ENCODE results near the gene FSHB.

DNA sequence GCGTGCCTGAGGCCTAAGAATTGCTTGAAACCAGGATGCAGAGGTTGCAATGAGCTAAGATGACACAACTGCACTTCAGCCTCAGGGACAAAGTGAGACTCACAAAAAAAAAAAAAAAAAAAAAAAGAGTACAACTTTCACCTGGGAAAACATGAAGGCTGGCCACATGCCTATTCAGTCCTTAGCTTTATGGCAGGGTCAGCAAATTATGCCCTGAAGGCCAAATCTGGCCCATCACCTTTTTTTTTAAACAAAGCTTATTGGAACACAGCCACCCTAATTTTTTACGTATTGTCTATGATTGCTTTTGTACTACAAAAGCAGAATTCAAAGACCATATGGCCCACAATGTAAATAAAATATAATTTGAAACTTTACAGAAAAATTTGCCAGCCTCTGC lies 8.2 kb downstream of the FSHB start:
- TF ChIP-seq, protein P1, sequence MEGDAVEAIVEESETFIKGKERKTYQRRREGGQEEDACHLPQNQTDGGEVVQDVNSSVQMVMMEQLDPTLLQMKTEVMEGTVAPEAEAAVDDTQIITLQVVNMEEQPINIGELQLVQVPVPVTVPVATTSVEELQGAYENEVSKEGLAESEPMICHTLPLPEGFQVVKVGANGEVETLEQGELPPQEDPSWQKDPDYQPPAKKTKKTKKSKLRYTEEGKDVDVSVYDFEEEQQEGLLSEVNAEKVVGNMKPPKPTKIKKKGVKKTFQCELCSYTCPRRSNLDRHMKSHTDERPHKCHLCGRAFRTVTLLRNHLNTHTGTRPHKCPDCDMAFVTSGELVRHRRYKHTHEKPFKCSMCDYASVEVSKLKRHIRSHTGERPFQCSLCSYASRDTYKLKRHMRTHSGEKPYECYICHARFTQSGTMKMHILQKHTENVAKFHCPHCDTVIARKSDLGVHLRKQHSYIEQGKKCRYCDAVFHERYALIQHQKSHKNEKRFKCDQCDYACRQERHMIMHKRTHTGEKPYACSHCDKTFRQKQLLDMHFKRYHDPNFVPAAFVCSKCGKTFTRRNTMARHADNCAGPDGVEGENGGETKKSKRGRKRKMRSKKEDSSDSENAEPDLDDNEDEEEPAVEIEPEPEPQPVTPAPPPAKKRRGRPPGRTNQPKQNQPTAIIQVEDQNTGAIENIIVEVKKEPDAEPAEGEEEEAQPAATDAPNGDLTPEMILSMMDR (IDR thresholded peaks at IDR 0.05) = no peak
- TF ChIP-seq EZH2 (IDR thresholded peaks at IDR 0.05) (no peak), EZH2phosphoT487 (IDR thresholded peaks at IDR 0.05) (no peak)

Data from neural progenitor cell (in vitro differentiated cells).